AG09319 (cell line): Measurements from ENCODE around the gene DYSF.

ENCODE experiments used
- DNase-seq: peaks from one replicate; pipeline ENCODE4 v3.0.0-alpha.2; 2010; ENCODE audit warnings: low read depth; ENCODE audit errors: extremely low read depth
- CTCF ChIP-seq: IDR thresholded peaks from 2 replicates; pipeline ENCODE4 v1.5.1; 2011; ENCODE audit warnings: low read depth, mild to moderate bottlenecking, inconsistent platforms, low read length, moderate library complexity

The DYSF gene

GRCh38 chr2:71524476-71524875 is 71.1 kb downstream of the DYSF start:
- no peak for DNase-seq
- TF ChIP-seq CTCF, result no peak

- no peak for DNase-seq
- no peak for TF ChIP-seq CTCF
Measured at GRCh38 chr2:71526141-71526540, 72.8 kb downstream of the DYSF start.

GRCh38 chr2:71526975-71527374 is 73.6 kb downstream of the DYSF start:
- no peak for DNase-seq
- no peak for TF ChIP-seq CTCF

- TF ChIP-seq CTCF, result no peak
- DNase-seq, result no peak
Measured at GRCh38 chr2:71528131-71528591, 74.8 kb downstream of the DYSF start.

GRCh38 chr2:71528749-71529148 is 75.4 kb downstream of the DYSF start:
- DNase-seq, result no peak
- no peak for TF ChIP-seq CTCF

GRCh38 chr2:71530211-71530610 is 76.8 kb downstream of the DYSF start:
- no peak for TF ChIP-seq CTCF
- DNase-seq, result no peak

GRCh38 chr2:71530641-71531332 is 77.4 kb downstream of the DYSF start:
- TF ChIP-seq CTCF, result peak; percentile 59
- DNase-seq, result no peak
